ENCODE results near the gene NCMAP. TPM values are rescaled to one million over a fixed set of nuclear protein-coding genes. Genes with fewer than 3 reads are reported as not detected.
"Not testable (repeated sequence)": the region's sequence is repeated elsewhere in the genome, so short reads cannot be mapped to it uniquely, and the experiment has no call there.

NCMAP gene
- polyA plus RNA-seq, 1 experiment, result not detected

- Histone ChIP-seq H3K4me3 (ENCODE audit: low read depth, low read length) (no peak overlapping the region), H3K9me3 (ENCODE audit: control insufficient read depth, insufficient read depth, low read length) (no peaks in the 10 kb centered on the region), H3K27me3 (ENCODE audit: control insufficient read depth, insufficient read depth, low read length) (peaks cover 4% of the 10 kb centered on the region), H3K27ac (ENCODE audit: low read depth, low read length) (no peak overlapping the region)
- CTCF ChIA-PET, result interaction anchor here (0.5 to 4.8 kb wide), 8 partner anchors 15 to 343 kb away, joined by 3 to 20 read pairs (median 4); no protein-coding TSS in a partner anchor
- POLR2A ChIA-PET, result interaction anchor here (1.0 kb wide), 1 partner anchor 45 kb away, joined by 4 read pairs; no protein-coding TSS in a partner anchor
- no peak for DNase-seq (ENCODE audit: low read depth, low spot score)
- TF ChIP-seq CTCF (IDR thresholded peaks at IDR 0.05; ENCODE audit: low read depth, low read length), result peak; percentile 56
Measured at GRCh38 chr1:24541711-24542346, 14.1 kb upstream of the NCMAP start.

- ChIA-PET POLR2A (no interaction called here), CTCF (interaction anchor here (4.8 kb wide), 1 partner anchor 17 kb away, joined by 20 read pairs; no protein-coding TSS in a partner anchor)
- no peak overlapping the region for H3K4me3 ChIP-seq (ENCODE audit: low read depth, low read length)
- no peak overlapping the region for H3K27ac ChIP-seq (ENCODE audit: low read depth, low read length)
- no peak for TF ChIP-seq CTCF (IDR thresholded peaks at IDR 0.05; ENCODE audit: low read depth, low read length)
- no peak for DNase-seq (ENCODE audit: low read depth, low spot score)
- H3K27me3 ChIP-seq (ENCODE audit: control insufficient read depth, insufficient read depth, low read length), result peaks cover 11% of the 10 kb centered on the region
- H3K9me3 ChIP-seq (ENCODE audit: control insufficient read depth, insufficient read depth, low read length), result no peaks in the 10 kb centered on the region
Measured at GRCh38 chr1:24544239-24544638, 11.6 kb upstream of the NCMAP start.

GRCh38 chr1:24545662-24546061, 10.2 kb upstream of the NCMAP start:
- no peak overlapping the region for H3K27ac ChIP-seq (ENCODE audit: low read depth, low read length)
- no peaks in the 10 kb centered on the region for H3K9me3 ChIP-seq (ENCODE audit: control insufficient read depth, insufficient read depth, low read length)
- ChIA-PET POLR2A (no interaction called here), CTCF (no interaction called here)
- TF ChIP-seq CTCF (IDR thresholded peaks at IDR 0.05; ENCODE audit: low read depth, low read length), result no peak
- no peak for DNase-seq (ENCODE audit: low read depth, low spot score)
- H3K4me3 ChIP-seq (ENCODE audit: low read depth, low read length), result no peak overlapping the region
- peaks cover 21% of the 10 kb centered on the region for H3K27me3 ChIP-seq (ENCODE audit: control insufficient read depth, insufficient read depth, low read length)

GRCh38 chr1:24547195-24547594, 8.7 kb upstream of the NCMAP start:
- no peak for TF ChIP-seq CTCF (IDR thresholded peaks at IDR 0.05; ENCODE audit: low read depth, low read length)
- H3K27me3 ChIP-seq (ENCODE audit: control insufficient read depth, insufficient read depth, low read length), result peaks cover 30% of the 10 kb centered on the region
- H3K27ac ChIP-seq (ENCODE audit: low read depth, low read length), result no peak overlapping the region
- no peak for DNase-seq (ENCODE audit: low read depth, low spot score)
- CTCF ChIA-PET, result interaction anchor here (2.2 kb wide), 1 partner anchor 40 kb away, joined by 9 read pairs; no protein-coding TSS in a partner anchor
- no peaks in the 10 kb centered on the region for H3K9me3 ChIP-seq (ENCODE audit: control insufficient read depth, insufficient read depth, low read length)
- POLR2A ChIA-PET, result no interaction called here
- H3K4me3 ChIP-seq (ENCODE audit: low read depth, low read length), result no peak overlapping the region

GRCh38 chr1:24548070-24548469, 7.8 kb upstream of the NCMAP start:
- Histone ChIP-seq H3K9me3 (ENCODE audit: control insufficient read depth, insufficient read depth, low read length) (no peaks in the 10 kb centered on the region), H3K4me3 (ENCODE audit: low read depth, low read length) (no peak overlapping the region), H3K27me3 (ENCODE audit: control insufficient read depth, insufficient read depth, low read length) (peaks cover 34% of the 10 kb centered on the region), H3K27ac (ENCODE audit: low read depth, low read length) (no peak overlapping the region)
- CTCF ChIA-PET, result interaction anchor here (0.8 to 2.2 kb wide), 2 partner anchors 39 to 349 kb away, joined by 3 to 9 read pairs; no protein-coding TSS in a partner anchor
- DNase-seq (ENCODE audit: low read depth, low spot score), result no peak
- POLR2A ChIA-PET, result no interaction called here
- TF ChIP-seq CTCF (IDR thresholded peaks at IDR 0.05; ENCODE audit: low read depth, low read length), result no peak

GRCh38 chr1:24549210-24549609, 6.7 kb upstream of the NCMAP start:
- not testable (repeated sequence) for H3K4me3 ChIP-seq (ENCODE audit: low read depth, low read length); DNase-seq (ENCODE audit: low read depth, low spot score); H3K9me3 ChIP-seq (ENCODE audit: control insufficient read depth, insufficient read depth, low read length); H3K27ac ChIP-seq (ENCODE audit: low read depth, low read length)
- peaks cover 39% of the 10 kb centered on the region for H3K27me3 ChIP-seq (ENCODE audit: control insufficient read depth, insufficient read depth, low read length)
- ChIA-PET CTCF (interaction anchor here (2.2 kb wide), 1 partner anchor 38 kb away, joined by 9 read pairs; no protein-coding TSS in a partner anchor), POLR2A (interaction anchor here (0.8 kb wide), 1 partner anchor 695 kb away, joined by 7 read pairs; no protein-coding TSS in a partner anchor)
